Body of pancreas (tissue), 4 donors: ENCODE results near the gene MET. TPM values are rescaled to one million over a fixed set of nuclear protein-coding genes. Genes with fewer than 3 reads are reported as not detected.
A peak's percentile ranks its signal among the peaks of the same experiment; 100 is the strongest.

ENCODE experiments used
- ATAC-seq: fragments of 150-250 bp; one replicate; pipeline ENCODE4 v1.9.1; 2016
- DNase-seq, 4 donors: peaks; one replicate each; pipeline ENCODE4 v3.0.0-alpha.2; 2019
- H3K27ac ChIP-seq, 4 donors: fragments of 200-600 bp; sonication (generic); 1 replicate in 3 of 4; 2 replicates in 1 of 4; pipeline versions ENCODE4 v1.5.1 to v1.6.1; 2016 to 2019; ENCODE audit warnings: mild to moderate bottlenecking in 1 of 4, mixed read lengths in 1 of 4, moderate library complexity in 1 of 4
- H3K27me3 ChIP-seq, 2 donors: fragments of 200-600 bp; sonication (generic); one replicate each; pipeline ENCODE4 v1.6.0; 2016; ENCODE audit warnings: mild to moderate bottlenecking in 1 of 2
- H3K36me3 ChIP-seq, 2 donors: fragments of 200-600 bp; sonication (generic); replicated peaks in 1 of 2; 2 replicates each; pipeline ENCODE4 v1.5.1; 2016; ENCODE audit warnings: low read depth in 2 of 2; ENCODE audit not compliant: insufficient read depth in 1 of 2
- H3K4me1 ChIP-seq: fragments of 200-600 bp; sonication (generic); one replicate; pipeline ENCODE4 v1.6.0; 2016
- H3K4me3 ChIP-seq, 2 donors: fragments of 200-600 bp; sonication (generic); 1 replicate in 1 of 2; 2 replicates in 1 of 2; pipeline ENCODE4 v1.5.1; 2016 to 2019
- H3K9me3 ChIP-seq, 3 donors: fragments of 200-600 bp; sonication (generic); 1 replicate in 2 of 3; 2 replicates in 1 of 3; pipeline ENCODE4 v1.5.1; 2016
- CTCF ChIP-seq, 7 experiments: fragments of 450-650 bp in 4 of 7; fragments of 200-600 bp in 3 of 7; sonication (generic) in 3 of 7; IDR thresholded peaks; one replicate each; pipeline ENCODE4 v1.5.1; 2016 to 2019; ENCODE audit warnings: antibody characterized with exemption in 7 of 7
- POLR2A ChIP-seq, 3 donors: fragments of 450-650 bp; IDR thresholded peaks; one replicate each; pipeline ENCODE4 v1.6.1; 2016; ENCODE audit warnings: antibody characterized with exemption in 3 of 3, mild to moderate bottlenecking in 2 of 3
- WGBS, 2 donors: methylation state at CpG; one replicate each; pipeline ENCODE4 v1.1.5; 2017; 5-methylcytosine and 5-hydroxymethylcytosine counted together
- intact Hi-C: fragments of 100-400 bp; cut with DNase I; formaldehyde crosslinking; loops from one replicate; pipeline ENCODE4 v1.15.1; 2023
- total RNA-seq, 2 donors: library from RNA; depleted of rRNA; stranded (reverse); fragments of >200 nt; gene quantifications; one replicate each; pipeline ENCODE4 v1.1.0, GENCODE V29; 2016

MET gene
- total RNA-seq, 2 donors from 2014 or later: 21.3 to 23.7 TPM

- peaks cover 18% of the 10 kb centered on the region for H3K4me1 ChIP-seq
- H3K36me3 ChIP-seq: no peaks in the 10 kb centered on the region
- peak overlapping the region in 3 of 4 donors; percentile 91 to 95 (median 94) for H3K27ac ChIP-seq
- no peaks in the 10 kb centered on the region for H3K9me3 ChIP-seq
- ATAC-seq (no peak), DNase-seq (peak in 3 of 4 donors; percentile 19 to 33 (median 30))
- H3K27me3 ChIP-seq: no peaks in the 10 kb centered on the region
- no peak overlapping the region for H3K4me3 ChIP-seq
- TF ChIP-seq CTCF (IDR thresholded peaks at IDR 0.05): no peak
- intact Hi-C loops: loop anchor here (10.0 kb wide), 1 partner anchor 114 kb away; no protein-coding TSS in a partner anchor
- 22 to 32% methylated on average over 3 of the region's 3 CpGs for WGBS, 2 donors
Observed at GRCh38 chr7:116670409-116671015, 1.5 kb upstream of the MET start.

DNA sequence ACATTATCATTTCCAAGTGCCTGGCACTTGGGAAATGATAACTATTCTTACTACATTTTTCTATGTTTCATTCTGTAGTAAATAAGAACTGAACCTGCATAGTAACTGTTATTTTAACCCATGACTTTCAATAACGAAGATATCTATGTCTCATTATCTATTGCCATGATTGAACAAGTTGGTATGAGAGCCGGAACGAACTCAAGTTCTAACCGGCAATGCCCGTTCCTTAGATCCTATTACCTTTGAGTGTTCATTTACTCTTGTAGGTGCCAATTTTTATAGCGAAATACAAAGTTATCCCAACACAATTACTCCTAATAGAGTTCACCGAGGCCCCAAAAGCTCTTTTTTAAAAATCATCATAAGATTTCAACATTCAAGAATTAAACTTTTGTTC is 885 bp upstream of the MET start:
- intact Hi-C loops: loop anchor here (10.0 kb wide), 1 partner anchor 114 kb away; no protein-coding TSS in a partner anchor
- DNase-seq: no peak
- WGBS, 2 donors: 34 to 35% methylated on average over 7 of the region's 7 CpGs
- no peak for ATAC-seq
- Histone ChIP-seq H3K36me3 (no peaks in the 10 kb centered on the region), H3K9me3 (no peaks in the 10 kb centered on the region), H3K27ac (peak overlapping the region in 3 of 4 donors; percentile 91 to 95 (median 94)), H3K4me3 (no peak overlapping the region), H3K4me1 (peaks cover 18% of the 10 kb centered on the region), H3K27me3 (no peaks in the 10 kb centered on the region)
- TF ChIP-seq POLR2A (IDR thresholded peaks at IDR 0.05): no peak
- no peak for TF ChIP-seq CTCF (IDR thresholded peaks at IDR 0.05)

GRCh38 chr7:116672596-116673456 is 830 bp downstream of the MET start:
- peak overlapping the region; percentile 91 to 95 (median 92) for H3K27ac ChIP-seq
- no peaks in the 10 kb centered on the region for H3K27me3 ChIP-seq
- DNase-seq (peak; percentile 32 to 59 (median 51)), ATAC-seq (peak; percentile 25)
- H3K9me3 ChIP-seq: no peaks in the 10 kb centered on the region
- H3K4me1 ChIP-seq: peaks cover 18% of the 10 kb centered on the region
- WGBS, 2 donors: 3 to 7% methylated on average over 22 to 23 of the region's 23 CpGs
- H3K4me3 ChIP-seq: peak overlapping the region; percentile 39 to 64
- H3K36me3 ChIP-seq: no peaks in the 10 kb centered on the region
- intact Hi-C loops: loop anchor here (10.0 kb wide), 1 partner anchor 112 kb away; no protein-coding TSS in a partner anchor
- TF ChIP-seq CTCF (IDR thresholded peaks at IDR 0.05): no peak
- peak in 2 of 3 donors; percentile 48 to 51 for TF ChIP-seq POLR2A (IDR thresholded peaks at IDR 0.05)

DNA sequence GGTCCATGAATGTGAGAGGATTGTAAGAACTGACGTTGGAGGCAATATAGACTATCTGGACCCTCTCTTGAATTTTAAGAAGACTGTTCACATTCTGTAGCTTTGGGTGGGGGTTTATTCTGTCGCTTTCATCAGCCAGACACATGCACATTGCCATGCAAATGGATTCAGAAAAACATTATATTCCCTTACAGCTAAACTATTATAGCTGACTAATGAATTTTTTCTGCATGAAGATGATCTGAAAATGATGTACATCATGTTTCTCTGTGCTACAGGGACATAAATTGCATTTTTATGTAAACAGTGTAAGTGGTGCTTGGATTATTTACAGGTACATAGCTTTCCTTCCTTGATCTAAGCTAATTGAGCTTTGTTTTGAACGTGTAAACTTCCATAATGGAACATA is 1.5 kb downstream of the MET start:
- intact Hi-C loops: loop anchor here (10.0 kb wide), 1 partner anchor 111 kb away; no protein-coding TSS in a partner anchor
- ATAC-seq (no peak), DNase-seq (no peak)
- no peaks in the 10 kb centered on the region for H3K27me3 ChIP-seq
- no peak overlapping the region for H3K4me3 ChIP-seq
- no peaks in the 10 kb centered on the region for H3K36me3 ChIP-seq
- H3K4me1 ChIP-seq: peaks cover 18% of the 10 kb centered on the region
- no peak overlapping the region for H3K27ac ChIP-seq
- H3K9me3 ChIP-seq: no peaks in the 10 kb centered on the region
- TF ChIP-seq CTCF (IDR thresholded peaks at IDR 0.05) (no peak), POLR2A (IDR thresholded peaks at IDR 0.05) (no peak)
- 53 to 74% methylated on average over 3 of the region's 3 CpGs for WGBS, 2 donors
